ENCODE measurements around the gene NUTM2D. TPM values are rescaled to one million over a fixed set of nuclear protein-coding genes. Genes with fewer than 3 reads are reported as not detected.
"Not testable (repeated sequence)": the region's sequence is repeated elsewhere in the genome, so short reads cannot be mapped to it uniquely, and the experiment has no call there.

NUTM2D gene
- total RNA-seq = 10.1 to 11.2 TPM (median 11.0 TPM) in 3 replicates

GRCh38 chr10:87357444-87357843 lies at the start of gene NUTM2D:
NUTM2D (plus strand) TSS chr10:87357744; CDS start chr10:87358266, 522 bp downstream.
- not testable (repeated sequence) for H3K27me3 Mint-ChIP-seq (ENCODE audit: low read depth); H3K9me3 Mint-ChIP-seq; H3K4me1 Mint-ChIP-seq; H3K4me3 Mint-ChIP-seq; DNase-seq (ENCODE audit: low spot score in 2 of 2, unreplicated experiment in 2 of 2); H3K27ac Mint-ChIP-seq; H3K36me3 Mint-ChIP-seq

- H3K4me3 Mint-ChIP-seq; H3K27ac Mint-ChIP-seq; DNase-seq (ENCODE audit: low spot score in 2 of 2, unreplicated experiment in 2 of 2); H3K36me3 Mint-ChIP-seq; H3K27me3 Mint-ChIP-seq (ENCODE audit: low read depth); H3K9me3 Mint-ChIP-seq; H3K4me1 Mint-ChIP-seq: not testable (repeated sequence)
Observed at GRCh38 chr10:87308702-87309101, 48.8 kb upstream of the NUTM2D start.

- not testable (repeated sequence) for H3K9me3 Mint-ChIP-seq; DNase-seq (ENCODE audit: low spot score in 2 of 2, unreplicated experiment in 2 of 2); H3K36me3 Mint-ChIP-seq; H3K4me1 Mint-ChIP-seq; H3K27ac Mint-ChIP-seq; H3K4me3 Mint-ChIP-seq; H3K27me3 Mint-ChIP-seq (ENCODE audit: low read depth)
Observed at GRCh38 chr10:87309657-87310056, 47.9 kb upstream of the NUTM2D start.

GRCh38 chr10:87311521-87311920 lies 46.0 kb upstream of the NUTM2D start:
- not testable (repeated sequence) for H3K27me3 Mint-ChIP-seq (ENCODE audit: low read depth); H3K9me3 Mint-ChIP-seq; DNase-seq (ENCODE audit: low spot score in 2 of 2, unreplicated experiment in 2 of 2); H3K27ac Mint-ChIP-seq; H3K4me1 Mint-ChIP-seq; H3K36me3 Mint-ChIP-seq; H3K4me3 Mint-ChIP-seq

- H3K4me1 Mint-ChIP-seq; H3K27me3 Mint-ChIP-seq (ENCODE audit: low read depth); H3K4me3 Mint-ChIP-seq; DNase-seq (ENCODE audit: low spot score in 2 of 2, unreplicated experiment in 2 of 2); H3K27ac Mint-ChIP-seq; H3K36me3 Mint-ChIP-seq; H3K9me3 Mint-ChIP-seq: not testable (repeated sequence)
Observed at GRCh38 chr10:87313649-87314359, 43.7 kb upstream of the NUTM2D start.

GRCh38 chr10:87314360-87314973 lies 43.1 kb upstream of the NUTM2D start:
- not testable (repeated sequence) for H3K27ac Mint-ChIP-seq; DNase-seq (ENCODE audit: low spot score in 2 of 2, unreplicated experiment in 2 of 2); H3K27me3 Mint-ChIP-seq (ENCODE audit: low read depth); H3K4me3 Mint-ChIP-seq; H3K36me3 Mint-ChIP-seq; H3K9me3 Mint-ChIP-seq; H3K4me1 Mint-ChIP-seq

GRCh38 chr10:87321505-87321904 lies 36.0 kb upstream of the NUTM2D start:
- not testable (repeated sequence) for H3K27ac Mint-ChIP-seq; H3K4me3 Mint-ChIP-seq; H3K36me3 Mint-ChIP-seq; H3K4me1 Mint-ChIP-seq; H3K27me3 Mint-ChIP-seq (ENCODE audit: low read depth); DNase-seq (ENCODE audit: low spot score in 2 of 2, unreplicated experiment in 2 of 2); H3K9me3 Mint-ChIP-seq

- H3K4me1 Mint-ChIP-seq = peaks cover 10% of the 10 kb centered on the region
- not testable (repeated sequence) for H3K36me3 Mint-ChIP-seq; DNase-seq (ENCODE audit: low spot score in 2 of 2, unreplicated experiment in 2 of 2); H3K9me3 Mint-ChIP-seq; H3K27me3 Mint-ChIP-seq (ENCODE audit: low read depth); H3K27ac Mint-ChIP-seq; H3K4me3 Mint-ChIP-seq
Observed at GRCh38 chr10:87324559-87324958, 33.0 kb upstream of the NUTM2D start.

GRCh38 chr10:87327958-87328357 lies 29.6 kb upstream of the NUTM2D start:
- not testable (repeated sequence) for H3K36me3 Mint-ChIP-seq; H3K4me3 Mint-ChIP-seq; H3K9me3 Mint-ChIP-seq; H3K27me3 Mint-ChIP-seq (ENCODE audit: low read depth); DNase-seq (ENCODE audit: low spot score in 2 of 2, unreplicated experiment in 2 of 2)
- Mint-ChIP-seq H3K4me1 (peaks cover 10% of the 10 kb centered on the region), H3K27ac (peak overlapping the region; percentile 57)

GRCh38 chr10:87329131-87329530 lies 28.4 kb upstream of the NUTM2D start:
- not testable (repeated sequence) for H3K27me3 Mint-ChIP-seq (ENCODE audit: low read depth); H3K9me3 Mint-ChIP-seq; H3K27ac Mint-ChIP-seq; DNase-seq (ENCODE audit: low spot score in 2 of 2, unreplicated experiment in 2 of 2); H3K4me3 Mint-ChIP-seq; H3K36me3 Mint-ChIP-seq
- H3K4me1 Mint-ChIP-seq = peaks cover 10% of the 10 kb centered on the region

- not testable (repeated sequence) for H3K9me3 Mint-ChIP-seq; H3K27me3 Mint-ChIP-seq (ENCODE audit: low read depth); H3K4me3 Mint-ChIP-seq; H3K27ac Mint-ChIP-seq; H3K36me3 Mint-ChIP-seq; DNase-seq (ENCODE audit: low spot score in 2 of 2, unreplicated experiment in 2 of 2)
- H3K4me1 Mint-ChIP-seq = peaks cover 10% of the 10 kb centered on the region
Observed at GRCh38 chr10:87332687-87333086, 24.9 kb upstream of the NUTM2D start.

- peaks cover 19% of the 10 kb centered on the region for H3K4me1 Mint-ChIP-seq
- peak overlapping the region; percentile 37 for H3K4me3 Mint-ChIP-seq
- not testable (repeated sequence) for H3K9me3 Mint-ChIP-seq; H3K27me3 Mint-ChIP-seq (ENCODE audit: low read depth); H3K36me3 Mint-ChIP-seq; DNase-seq (ENCODE audit: low spot score in 2 of 2, unreplicated experiment in 2 of 2)
- peak overlapping the region; percentile 50 for H3K27ac Mint-ChIP-seq
Observed at GRCh38 chr10:87340411-87340810, 17.1 kb upstream of the NUTM2D start.

GRCh38 chr10:87341546-87342142 lies 15.9 kb upstream of the NUTM2D start:
- DNase-seq (ENCODE audit: low spot score in 2 of 2, unreplicated experiment in 2 of 2); H3K36me3 Mint-ChIP-seq; H3K9me3 Mint-ChIP-seq; H3K27me3 Mint-ChIP-seq (ENCODE audit: low read depth): not testable (repeated sequence)
- Mint-ChIP-seq H3K4me3 (peak overlapping the region; percentile 87), H3K27ac (peak overlapping the region; percentile 85), H3K4me1 (peaks cover 20% of the 10 kb centered on the region)

GRCh38 chr10:87342249-87342710 lies 15.3 kb upstream of the NUTM2D start:
- Mint-ChIP-seq H3K4me1 (peaks cover 20% of the 10 kb centered on the region), H3K27ac (peak overlapping the region; percentile 98), H3K4me3 (peak overlapping the region; percentile 85)
- not testable (repeated sequence) for H3K9me3 Mint-ChIP-seq; H3K36me3 Mint-ChIP-seq; H3K27me3 Mint-ChIP-seq (ENCODE audit: low read depth)
- DNase-seq (ENCODE audit: low spot score in 2 of 2, unreplicated experiment in 2 of 2) = peak; percentile 79 to 86

All from mesothelial cell of epicardium (in vitro differentiated cells).